ENCODE measurements around the gene SLC2A8. TPM values are rescaled to one million over a fixed set of nuclear protein-coding genes. Genes with fewer than 3 reads are reported as not detected.
A peak's percentile ranks its signal among the peaks of the same experiment; 100 is the strongest.

Gene SLC2A8
- polyA plus RNA-seq, 1 donor (not counting 4 experiments of a cell fraction or from before 2014, with no cell fraction given) = 7.1 TPM

DNA sequence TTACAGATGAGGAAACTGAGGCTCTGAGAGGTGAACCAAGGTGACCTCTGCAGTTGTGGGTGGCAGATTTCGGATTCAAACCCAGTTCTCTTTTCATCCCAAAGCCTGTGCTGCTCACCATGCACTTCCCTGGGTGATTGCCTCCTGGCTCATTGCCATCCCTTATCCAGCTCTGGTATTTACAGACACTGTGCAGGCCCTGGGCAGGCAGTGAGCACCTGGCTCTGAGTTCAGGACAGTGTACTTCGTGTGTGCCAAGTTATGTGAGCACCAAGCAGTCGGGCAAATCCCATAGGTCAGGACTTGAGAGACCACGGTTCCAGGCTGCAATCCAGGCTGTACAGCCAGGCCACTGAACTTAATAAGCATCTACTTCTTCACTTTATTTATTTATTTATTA is 55.7 kb downstream of the SLC2A8 start:
- peaks cover 18% of the 10 kb centered on the region for H3K4me1 ChIP-seq (ENCODE audit: control insufficient read depth, extremely low read depth, insufficient read depth, low read length)
- H3K9me1 ChIP-seq (ENCODE audit: control insufficient read depth, extremely low read depth, insufficient read depth, low read length) = peaks cover 4% of the 10 kb centered on the region
- H3K27ac ChIP-seq (ENCODE audit: control insufficient read depth, insufficient read depth, low read length) = no peak overlapping the region
- H4K20me1 ChIP-seq (ENCODE audit: control insufficient read depth, extremely low read depth, insufficient read depth, low read length) = peaks cover 31% of the 10 kb centered on the region
- no peak overlapping the region for H2AFZ ChIP-seq (ENCODE audit: control insufficient read depth, low read length)
- no peaks in the 10 kb centered on the region for H3K27me3 ChIP-seq (ENCODE audit: control insufficient read depth, extremely low read depth, insufficient read depth, low read length)
- H3K4me2 ChIP-seq (ENCODE audit: control insufficient read depth, extremely low read depth, insufficient read depth, low read depth, low read length) = peak overlapping the region; percentile 80
- DNase-seq (ENCODE audit: low read depth, low spot score) (no peak), FAIRE-seq (no peak)
- no peak overlapping the region for H3K9ac ChIP-seq (ENCODE audit: control insufficient read depth, extremely low read depth, insufficient read depth, low read length)
- dilution Hi-C loops (cut with MboI; ENCODE audit: extremely low pct_ligation_motif_present, low sequenced_read_pairs) = no loop called here
- peaks cover 26 to 46% of the 10 kb centered on the region in 2 experiments for H3K36me3 ChIP-seq (ENCODE audit: control insufficient read depth in 2 of 2, extremely low read depth in 1 of 2, insufficient read depth in 2 of 2, low read length in 2 of 2)
- peak overlapping the region in 1 of 3 experiments; percentile 100 for H3K4me3 ChIP-seq (ENCODE audit: control insufficient read depth in 2 of 3, extremely low read depth in 1 of 3, insufficient read depth in 2 of 3, low read depth in 1 of 3, low read length in 3 of 3)
- no peak for TF ChIP-seq EZH2 (IDR thresholded peaks at IDR 0.05; ENCODE audit: low read length)
- TF ChIP-seq CTCF (optimal IDR thresholded peaks at IDR 0.05 in 1 of 3, IDR thresholded peaks at IDR 0.05 in 1 of 3, conservative IDR thresholded peaks at IDR 0.05 in 1 of 3; ENCODE audit: extremely low read depth in 1 of 3, insufficient read depth in 2 of 3, low read length in 3 of 3) = no peak
- H3K79me2 ChIP-seq (ENCODE audit: control insufficient read depth, insufficient read depth, low read length) = peaks cover 35% of the 10 kb centered on the region
- no peaks in the 10 kb centered on the region for H3K9me3 ChIP-seq (ENCODE audit: control insufficient read depth, low read depth, low read length)

- H3K27me3 ChIP-seq (ENCODE audit: control insufficient read depth, extremely low read depth, insufficient read depth, low read length) = no peaks in the 10 kb centered on the region
- H3K4me1 ChIP-seq (ENCODE audit: control insufficient read depth, extremely low read depth, insufficient read depth, low read length) = peaks cover 8% of the 10 kb centered on the region
- H3K27ac ChIP-seq (ENCODE audit: control insufficient read depth, insufficient read depth, low read length) = no peak overlapping the region
- FAIRE-seq = no peak
- H2AFZ ChIP-seq (ENCODE audit: control insufficient read depth, low read length) = no peak overlapping the region
- dilution Hi-C loops (cut with MboI; ENCODE audit: extremely low pct_ligation_motif_present, low sequenced_read_pairs) = no loop called here
- peaks cover 4% of the 10 kb centered on the region for H4K20me1 ChIP-seq (ENCODE audit: control insufficient read depth, extremely low read depth, insufficient read depth, low read length)
- no peaks in the 10 kb centered on the region for H3K9me1 ChIP-seq (ENCODE audit: control insufficient read depth, extremely low read depth, insufficient read depth, low read length)
- H3K9ac ChIP-seq (ENCODE audit: control insufficient read depth, extremely low read depth, insufficient read depth, low read length) = no peak overlapping the region
- TF ChIP-seq EZH2 (IDR thresholded peaks at IDR 0.05; ENCODE audit: low read length) = no peak
- peak; percentile 33 to 86 (median 77) for TF ChIP-seq CTCF (optimal IDR thresholded peaks at IDR 0.05 in 1 of 3, IDR thresholded peaks at IDR 0.05 in 1 of 3, conservative IDR thresholded peaks at IDR 0.05 in 1 of 3; ENCODE audit: extremely low read depth in 1 of 3, insufficient read depth in 2 of 3, low read length in 3 of 3)
- H3K79me2 ChIP-seq (ENCODE audit: control insufficient read depth, insufficient read depth, low read length) = peaks cover 7% of the 10 kb centered on the region
- H3K9me3 ChIP-seq (ENCODE audit: control insufficient read depth, low read depth, low read length) = no peaks in the 10 kb centered on the region
- no peak for DNase-seq (ENCODE audit: low read depth, low spot score)
- H3K4me3 ChIP-seq (ENCODE audit: control insufficient read depth in 2 of 3, extremely low read depth in 1 of 3, insufficient read depth in 2 of 3, low read depth in 1 of 3, low read length in 3 of 3) = no peak overlapping the region
- no peak overlapping the region for H3K4me2 ChIP-seq (ENCODE audit: control insufficient read depth, extremely low read depth, insufficient read depth, low read depth, low read length)
- H3K36me3 ChIP-seq (ENCODE audit: control insufficient read depth in 2 of 2, extremely low read depth in 1 of 2, insufficient read depth in 2 of 2, low read length in 2 of 2) = peaks cover 18 to 24% of the 10 kb centered on the region in 2 experiments
These were observed 58.5 kb downstream of the SLC2A8 start for GRCh38 chr9:127455324-127455992.
